Ascending aorta (tissue), 2 donors: Measurements from ENCODE around the gene MAP1LC3B2. TPM values are rescaled to one million over a fixed set of nuclear protein-coding genes. Genes with fewer than 3 reads are reported as not detected.

ENCODE experiments used
- DNase-seq, 2 donors: peaks; one replicate each; pipeline ENCODE4 v3.0.0-alpha.2; 2019; ENCODE audit warnings: low spot score in 2 of 2
- H3K27ac ChIP-seq, 2 donors: fragments of 200-600 bp; sonication (generic); one replicate each; pipeline ENCODE4 v1.5.1; 2016 to 2017; ENCODE audit warnings: mild to moderate bottlenecking in 1 of 2
- H3K27me3 ChIP-seq: fragments of 200-600 bp; sonication (generic); one replicate; pipeline ENCODE4 v1.5.1; 2017
- H3K36me3 ChIP-seq, 2 donors: fragments of 200-600 bp; sonication (generic); one replicate each; pipeline ENCODE4 v1.5.1; 2016
- H3K4me1 ChIP-seq, 2 donors: fragments of 200-600 bp; sonication (generic); one replicate each; pipeline ENCODE4 v1.5.1; 2016 to 2017; ENCODE audit warnings: mild to moderate bottlenecking in 1 of 2
- H3K4me3 ChIP-seq, 2 donors: fragments of 200-600 bp; sonication (generic); one replicate each; pipeline ENCODE4 v1.5.1; 2016 to 2017; ENCODE audit warnings: mild to moderate bottlenecking in 1 of 2
- H3K9me3 ChIP-seq, 2 donors: fragments of 200-600 bp; sonication (generic); one replicate each; pipeline ENCODE4 v1.5.1; 2016
- CTCF ChIP-seq, 3 experiments: fragments of 200-600 bp in 2 of 3; fragments of 450-650 bp in 1 of 3; sonication (generic) in 2 of 3; IDR thresholded peaks; one replicate each; pipeline ENCODE4 v1.5.1; 2016 to 2019; ENCODE audit warnings: antibody characterized with exemption in 3 of 3, mild to moderate bottlenecking in 1 of 3, moderate library complexity in 1 of 3
- intact Hi-C: fragments of 100-400 bp; cut with DNase I; formaldehyde crosslinking; loops from one replicate; pipeline ENCODE4 v1.15.1; 2023
- total RNA-seq: library from RNA; depleted of rRNA; stranded (reverse); fragments of >200 nt; gene quantifications from one replicate; pipeline ENCODE4 v1.1.0, GENCODE V29; 2016

MAP1LC3B2 gene
- total RNA-seq, 1 donor from 2014 or later, result not detected

GRCh38 chr12:116609319-116610114 is 50.3 kb downstream of the MAP1LC3B2 start:
- no peaks in the 10 kb centered on the region for H3K9me3 ChIP-seq
- intact Hi-C loops, result no loop called here
- H3K36me3 ChIP-seq, result no peaks in the 10 kb centered on the region
- no peak overlapping the region for H3K4me3 ChIP-seq
- DNase-seq, result no peak
- H3K4me1 ChIP-seq, result no peaks in the 10 kb centered on the region
- H3K27me3 ChIP-seq, result no peaks in the 10 kb centered on the region
- H3K27ac ChIP-seq, result no peak overlapping the region
- peak in 2 of 3 experiments; percentile 7 to 29 for TF ChIP-seq CTCF (IDR thresholded peaks at IDR 0.05)

- no peaks in the 10 kb centered on the region for H3K36me3 ChIP-seq
Measured at GRCh38 chr12:116610971-116611541, 51.9 kb downstream of the MAP1LC3B2 start.

GRCh38 chr12:116612436-116612835 is 53.3 kb downstream of the MAP1LC3B2 start:
- Histone ChIP-seq H3K27ac (no peak overlapping the region), H3K4me1 (no peaks in the 10 kb centered on the region), H3K27me3 (no peaks in the 10 kb centered on the region), H3K9me3 (no peaks in the 10 kb centered on the region), H3K36me3 (no peaks in the 10 kb centered on the region), H3K4me3 (no peak overlapping the region)
- intact Hi-C loops, result no loop called here
- no peak for TF ChIP-seq CTCF (IDR thresholded peaks at IDR 0.05)
- DNase-seq, result no peak

More at GRCh38 chr12:116610971-116611541, 51.9 kb downstream of the MAP1LC3B2 start:
- intact Hi-C loops, result no loop called here
- Histone ChIP-seq H3K27ac (no peak overlapping the region), H3K27me3 (no peaks in the 10 kb centered on the region), H3K4me1 (no peaks in the 10 kb centered on the region), H3K9me3 (no peaks in the 10 kb centered on the region), H3K4me3 (no peak overlapping the region)
- DNase-seq, result no peak
- TF ChIP-seq CTCF (IDR thresholded peaks at IDR 0.05), result no peak

GRCh38 chr12:116613256-116613655 is 54.1 kb downstream of the MAP1LC3B2 start:
- Histone ChIP-seq H3K27me3 (no peaks in the 10 kb centered on the region), H3K4me3 (no peak overlapping the region), H3K36me3 (no peaks in the 10 kb centered on the region), H3K27ac (no peak overlapping the region), H3K4me1 (no peaks in the 10 kb centered on the region), H3K9me3 (no peaks in the 10 kb centered on the region)
- no peak for TF ChIP-seq CTCF (IDR thresholded peaks at IDR 0.05)
- intact Hi-C loops, result no loop called here
- no peak for DNase-seq

GRCh38 chr12:116614194-116614915 is 55.2 kb downstream of the MAP1LC3B2 start:
- intact Hi-C loops, result no loop called here
- H3K4me3 ChIP-seq, result no peak overlapping the region
- no peak for DNase-seq
- H3K9me3 ChIP-seq, result no peaks in the 10 kb centered on the region
- no peaks in the 10 kb centered on the region for H3K27me3 ChIP-seq
- H3K36me3 ChIP-seq, result no peaks in the 10 kb centered on the region
- H3K4me1 ChIP-seq, result no peaks in the 10 kb centered on the region
- no peak for TF ChIP-seq CTCF (IDR thresholded peaks at IDR 0.05)
- H3K27ac ChIP-seq, result no peak overlapping the region
